ENCODE results near the gene TAF4.
"Not testable (repeated sequence)": the region's sequence is repeated elsewhere in the genome, so short reads cannot be mapped to it uniquely, and the experiment has no call there.

Gene TAF4

GRCh38 chr20:62079166-62079565 is 13.5 kb upstream of the TAF4 start:
- Histone ChIP-seq H3K4me1 (ENCODE audit: control insufficient read depth, insufficient read depth, low read length, unreplicated experiment) (no peaks in the 10 kb centered on the region), H3K27me3 (ENCODE audit: insufficient read depth, low read length) (peaks cover 28% of the 10 kb centered on the region), H3K27ac (ENCODE audit: low read depth, low read length) (no peak overlapping the region), H3K79me2 (ENCODE audit: control insufficient read depth, insufficient read depth, low read length, unreplicated experiment) (no peaks in the 10 kb centered on the region), H2AFZ (ENCODE audit: low read length, unreplicated experiment) (no peak overlapping the region), H3K36me3 (ENCODE audit: insufficient read depth, low read length) (no peaks in the 10 kb centered on the region), H3K4me3 (ENCODE audit: low read depth, low read length) (no peak overlapping the region)

- Histone ChIP-seq H3K27me3 (ENCODE audit: insufficient read depth, low read length) (peaks cover 5% of the 10 kb centered on the region; the same call in 1 of the 2 replicates), H2AFZ (ENCODE audit: low read length, unreplicated experiment) (no peak overlapping the region), H3K4me1 (ENCODE audit: control insufficient read depth, insufficient read depth, low read length, unreplicated experiment) (no peaks in the 10 kb centered on the region), H3K27ac (ENCODE audit: low read depth, low read length) (no peak overlapping the region), H3K79me2 (ENCODE audit: control insufficient read depth, insufficient read depth, low read length, unreplicated experiment) (no peaks in the 10 kb centered on the region), H3K4me3 (ENCODE audit: low read depth, low read length) (no peak overlapping the region), H3K36me3 (ENCODE audit: insufficient read depth, low read length) (no peaks in the 10 kb centered on the region)
These were observed 7.6 kb upstream of the TAF4 start for GRCh38 chr20:62073323-62073722.

GRCh38 chr20:62071669-62072430 is 6.2 kb upstream of the TAF4 start:
- not testable (repeated sequence) for H3K27ac ChIP-seq (ENCODE audit: low read depth, low read length); H3K79me2 ChIP-seq (ENCODE audit: control insufficient read depth, insufficient read depth, low read length, unreplicated experiment); H3K27me3 ChIP-seq (ENCODE audit: insufficient read depth, low read length); H3K36me3 ChIP-seq (ENCODE audit: insufficient read depth, low read length); H3K4me1 ChIP-seq (ENCODE audit: control insufficient read depth, insufficient read depth, low read length, unreplicated experiment); H3K4me3 ChIP-seq (ENCODE audit: low read depth, low read length); H2AFZ ChIP-seq (ENCODE audit: low read length, unreplicated experiment)

DNA sequence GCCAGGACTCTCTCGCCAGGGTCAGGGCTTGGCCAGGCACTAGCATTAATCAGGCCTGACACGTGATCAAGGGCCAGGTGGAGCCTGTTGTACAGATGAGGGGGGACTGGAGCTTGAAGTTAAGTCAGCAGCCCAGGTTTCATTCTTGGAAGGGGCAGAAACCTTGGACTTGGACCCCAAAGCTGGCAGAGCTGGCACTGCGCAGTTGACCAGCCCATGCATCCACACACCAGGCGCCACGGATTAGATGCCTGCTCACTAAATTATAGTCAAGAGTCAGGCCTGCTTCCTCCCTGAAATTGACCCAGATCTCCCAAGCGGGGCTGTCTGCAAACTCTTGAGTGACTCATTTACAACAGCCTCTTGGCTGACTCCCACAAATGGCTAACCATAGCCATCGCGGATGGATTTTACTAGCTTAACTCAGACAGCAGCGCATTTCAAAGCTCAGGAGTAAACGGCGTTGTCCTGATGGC is 4.1 kb upstream of the TAF4 start:
- no peak overlapping the region for H3K4me3 ChIP-seq (ENCODE audit: low read depth, low read length)
- peaks cover 5% of the 10 kb centered on the region; the same call in 1 of the 2 replicates for H3K27me3 ChIP-seq (ENCODE audit: insufficient read depth, low read length)
- H2AFZ ChIP-seq (ENCODE audit: low read length, unreplicated experiment), result no peak overlapping the region
- H3K4me1 ChIP-seq (ENCODE audit: control insufficient read depth, insufficient read depth, low read length, unreplicated experiment), result peaks cover 5% of the 10 kb centered on the region
- H3K36me3 ChIP-seq (ENCODE audit: insufficient read depth, low read length), result no peaks in the 10 kb centered on the region
- no peaks in the 10 kb centered on the region for H3K79me2 ChIP-seq (ENCODE audit: control insufficient read depth, insufficient read depth, low read length, unreplicated experiment)
- no peak overlapping the region for H3K27ac ChIP-seq (ENCODE audit: low read depth, low read length)

GRCh38 chr20:62068997-62069396 is 3.3 kb upstream of the TAF4 start:
- H3K4me3 ChIP-seq (ENCODE audit: low read depth, low read length), result no peak overlapping the region
- no peaks in the 10 kb centered on the region for H3K36me3 ChIP-seq (ENCODE audit: insufficient read depth, low read length)
- H3K4me1 ChIP-seq (ENCODE audit: control insufficient read depth, insufficient read depth, low read length, unreplicated experiment), result peaks cover 9% of the 10 kb centered on the region
- no peak overlapping the region for H3K27ac ChIP-seq (ENCODE audit: low read depth, low read length)
- peaks cover 5% of the 10 kb centered on the region; the same call in 1 of the 2 replicates for H3K27me3 ChIP-seq (ENCODE audit: insufficient read depth, low read length)
- H2AFZ ChIP-seq (ENCODE audit: low read length, unreplicated experiment), result no peak overlapping the region
- peaks cover 3% of the 10 kb centered on the region for H3K79me2 ChIP-seq (ENCODE audit: control insufficient read depth, insufficient read depth, low read length, unreplicated experiment)

DNA sequence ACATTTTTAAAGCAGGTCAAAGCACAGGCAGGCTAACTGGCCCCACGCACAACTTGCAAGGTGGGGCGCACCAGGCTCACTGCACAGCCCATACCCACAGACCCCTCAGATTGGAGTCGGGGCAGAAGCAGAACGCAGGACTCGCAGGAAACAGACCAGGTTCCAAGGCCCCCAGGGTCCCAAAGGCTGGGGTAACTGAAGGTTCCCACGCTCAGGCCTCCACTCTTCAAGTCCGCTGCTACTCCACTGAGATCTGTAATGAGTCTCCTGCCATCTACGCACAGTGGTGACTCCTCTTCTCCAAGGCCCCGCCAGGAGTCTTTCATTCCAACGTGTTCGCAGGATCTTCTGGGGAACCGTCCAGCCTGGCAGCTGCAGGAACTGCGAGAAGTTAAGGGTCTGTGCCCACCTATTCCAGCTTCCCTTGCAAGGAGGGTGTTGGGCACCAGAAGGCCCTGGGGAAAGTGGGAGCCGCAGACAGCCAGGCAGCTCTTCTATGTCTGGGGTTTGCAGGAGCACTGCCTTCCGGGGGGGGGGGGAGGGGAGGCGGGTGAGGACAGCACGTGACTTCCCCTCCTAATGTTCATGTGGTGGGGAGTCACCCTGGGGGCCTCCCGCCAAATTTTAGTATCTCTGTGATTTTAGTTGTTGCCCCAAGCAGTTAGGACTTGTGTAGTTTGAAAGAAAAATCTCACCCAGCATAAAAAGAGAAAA is 2.0 kb upstream of the TAF4 start:
- peaks cover 5% of the 10 kb centered on the region; the same call in 1 of the 2 replicates for H3K27me3 ChIP-seq (ENCODE audit: insufficient read depth, low read length)
- H3K4me1 ChIP-seq (ENCODE audit: control insufficient read depth, insufficient read depth, low read length, unreplicated experiment), result peaks cover 13% of the 10 kb centered on the region
- no peaks in the 10 kb centered on the region for H3K36me3 ChIP-seq (ENCODE audit: insufficient read depth, low read length)
- H3K4me3 ChIP-seq (ENCODE audit: low read depth, low read length), result no peak overlapping the region
- peaks cover 12% of the 10 kb centered on the region for H3K79me2 ChIP-seq (ENCODE audit: control insufficient read depth, insufficient read depth, low read length, unreplicated experiment)
- H2AFZ ChIP-seq (ENCODE audit: low read length, unreplicated experiment), result no peak overlapping the region
- H3K27ac ChIP-seq (ENCODE audit: low read depth, low read length), result no peak overlapping the region

- Histone ChIP-seq H3K27me3 (ENCODE audit: insufficient read depth, low read length) (peaks cover 5% of the 10 kb centered on the region; the same call in 1 of the 2 replicates), H3K27ac (ENCODE audit: low read depth, low read length) (no peak overlapping the region), H3K4me3 (ENCODE audit: low read depth, low read length) (peak overlapping the region; percentile 77), H3K4me1 (ENCODE audit: control insufficient read depth, insufficient read depth, low read length, unreplicated experiment) (peaks cover 13% of the 10 kb centered on the region), H3K79me2 (ENCODE audit: control insufficient read depth, insufficient read depth, low read length, unreplicated experiment) (peaks cover 12% of the 10 kb centered on the region), H3K36me3 (ENCODE audit: insufficient read depth, low read length) (no peaks in the 10 kb centered on the region), H2AFZ (ENCODE audit: low read length, unreplicated experiment) (peak overlapping the region; percentile 78)
These were observed 1.3 kb upstream of the TAF4 start for GRCh38 chr20:62066983-62067433.

DNA sequence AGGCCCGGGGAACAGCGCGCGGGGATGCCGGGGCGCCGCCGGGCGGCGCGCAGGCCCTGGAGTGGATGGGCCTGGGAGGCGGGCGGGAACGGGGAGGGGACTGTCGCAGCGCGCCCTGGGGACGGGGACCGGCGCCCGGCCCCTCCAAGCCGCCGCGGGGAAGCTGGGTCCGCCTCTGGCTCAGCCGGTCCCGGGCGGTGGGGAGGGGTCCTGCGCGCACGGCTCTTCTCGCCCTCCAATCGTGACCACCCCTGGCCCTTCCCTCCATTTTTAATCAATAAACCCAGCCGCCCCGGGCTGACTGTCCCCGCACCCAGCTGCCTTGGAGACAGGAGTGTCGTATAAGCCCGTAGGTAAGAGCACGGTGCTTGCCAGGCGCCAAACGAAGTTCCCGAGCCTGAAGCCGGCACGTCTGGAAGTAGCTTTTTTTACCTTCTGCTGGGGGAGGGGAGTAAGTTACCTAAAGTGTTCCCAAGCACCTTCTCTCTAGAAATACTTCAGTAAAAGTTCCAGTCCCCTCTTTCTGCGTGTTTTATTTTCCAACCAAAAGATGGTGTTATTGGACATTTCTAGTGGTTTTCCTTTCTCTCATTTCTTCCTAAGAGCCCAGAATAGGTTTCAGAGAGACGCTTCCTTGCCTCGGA is 780 bp upstream of the TAF4 start:
- H3K4me1 ChIP-seq (ENCODE audit: control insufficient read depth, insufficient read depth, low read length, unreplicated experiment), result peaks cover 13% of the 10 kb centered on the region
- no peak overlapping the region for H3K27ac ChIP-seq (ENCODE audit: low read depth, low read length)
- peaks cover 5% of the 10 kb centered on the region; the same call in 1 of the 2 replicates for H3K27me3 ChIP-seq (ENCODE audit: insufficient read depth, low read length)
- peak overlapping the region; percentile 78 for H2AFZ ChIP-seq (ENCODE audit: low read length, unreplicated experiment)
- peaks cover 16% of the 10 kb centered on the region for H3K79me2 ChIP-seq (ENCODE audit: control insufficient read depth, insufficient read depth, low read length, unreplicated experiment)
- peak overlapping the region; percentile 77 for H3K4me3 ChIP-seq (ENCODE audit: low read depth, low read length)
- no peaks in the 10 kb centered on the region for H3K36me3 ChIP-seq (ENCODE audit: insufficient read depth, low read length)

DNA sequence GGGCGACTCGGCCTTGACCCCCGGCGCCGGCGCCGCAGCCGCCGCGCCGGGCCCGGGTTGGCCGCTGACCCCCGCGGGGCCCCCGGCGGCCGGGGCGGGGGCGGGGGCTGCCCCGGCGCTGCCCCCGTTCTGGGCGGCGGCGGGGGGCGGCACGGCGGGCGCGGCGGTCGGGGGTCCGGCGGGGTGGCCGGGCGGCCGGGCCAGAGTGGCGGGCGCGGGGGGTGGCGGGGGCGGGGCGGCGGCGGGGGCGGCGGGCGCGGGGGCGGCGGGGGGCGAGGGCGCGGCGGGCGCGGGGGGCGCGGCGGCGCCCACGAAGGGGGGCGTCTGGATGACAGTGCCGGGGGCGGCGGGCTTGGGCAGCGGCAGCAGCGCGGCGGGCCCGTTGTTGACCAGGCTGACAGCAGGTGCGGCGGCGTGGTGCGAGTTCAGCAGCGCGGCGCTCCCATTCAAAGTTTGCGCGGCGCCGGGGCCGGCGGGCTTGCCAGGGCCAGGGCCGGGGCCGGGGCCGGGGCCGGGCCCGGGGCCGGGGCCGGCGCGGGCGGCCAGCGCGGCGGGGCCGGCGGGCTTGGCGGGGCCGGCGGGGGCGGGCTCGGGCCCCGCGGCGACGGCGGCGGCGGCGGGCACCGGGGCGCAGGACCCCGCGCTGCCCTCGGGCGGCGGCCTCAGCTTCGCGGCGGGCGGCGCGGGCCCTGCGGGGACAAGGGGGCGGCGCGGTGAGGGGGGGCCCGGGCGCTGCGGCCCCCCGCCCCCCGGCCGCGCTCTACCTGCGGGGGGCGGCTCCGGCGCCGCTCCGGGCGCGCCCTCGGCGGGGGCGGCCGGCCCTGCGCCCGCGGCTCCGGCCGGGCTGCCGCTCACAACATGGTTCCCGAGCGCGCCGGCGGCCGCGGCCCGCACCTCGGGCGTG is 659 bp downstream of the TAF4 start:
- no peaks in the 10 kb centered on the region for H3K36me3 ChIP-seq (ENCODE audit: insufficient read depth, low read length)
- H3K4me3 ChIP-seq (ENCODE audit: low read depth, low read length), result peak overlapping the region; percentile 88
- no peak overlapping the region for H2AFZ ChIP-seq (ENCODE audit: low read length, unreplicated experiment)
- no peaks in the 10 kb centered on the region for H3K27me3 ChIP-seq (ENCODE audit: insufficient read depth, low read length)
- H3K79me2 ChIP-seq (ENCODE audit: control insufficient read depth, insufficient read depth, low read length, unreplicated experiment), result peaks cover 30% of the 10 kb centered on the region
- H3K27ac ChIP-seq (ENCODE audit: low read depth, low read length), result no peak overlapping the region
- peaks cover 13% of the 10 kb centered on the region for H3K4me1 ChIP-seq (ENCODE audit: control insufficient read depth, insufficient read depth, low read length, unreplicated experiment)

Data from ACC112 (cell line).